NB4 (cell line): Measurements from ENCODE around the gene ERGIC3.

ENCODE experiments used
- CTCF ChIP-seq: IDR thresholded peaks from one replicate; pipeline ENCODE4 v1.5.1; 2012; ENCODE audit warnings: low read depth, low read length
- MAX ChIP-seq: IDR thresholded peaks from 2 replicates; pipeline ENCODE4 v1.6.1; 2011; ENCODE audit warnings: low read depth, low read length
- POLR2A ChIP-seq: IDR thresholded peaks from 2 replicates; pipeline ENCODE4 v1.6.1; 2011; ENCODE audit warnings: mild to moderate bottlenecking; ENCODE audit not compliant: insufficient read length; ENCODE audit errors: extremely low read depth

DNA sequence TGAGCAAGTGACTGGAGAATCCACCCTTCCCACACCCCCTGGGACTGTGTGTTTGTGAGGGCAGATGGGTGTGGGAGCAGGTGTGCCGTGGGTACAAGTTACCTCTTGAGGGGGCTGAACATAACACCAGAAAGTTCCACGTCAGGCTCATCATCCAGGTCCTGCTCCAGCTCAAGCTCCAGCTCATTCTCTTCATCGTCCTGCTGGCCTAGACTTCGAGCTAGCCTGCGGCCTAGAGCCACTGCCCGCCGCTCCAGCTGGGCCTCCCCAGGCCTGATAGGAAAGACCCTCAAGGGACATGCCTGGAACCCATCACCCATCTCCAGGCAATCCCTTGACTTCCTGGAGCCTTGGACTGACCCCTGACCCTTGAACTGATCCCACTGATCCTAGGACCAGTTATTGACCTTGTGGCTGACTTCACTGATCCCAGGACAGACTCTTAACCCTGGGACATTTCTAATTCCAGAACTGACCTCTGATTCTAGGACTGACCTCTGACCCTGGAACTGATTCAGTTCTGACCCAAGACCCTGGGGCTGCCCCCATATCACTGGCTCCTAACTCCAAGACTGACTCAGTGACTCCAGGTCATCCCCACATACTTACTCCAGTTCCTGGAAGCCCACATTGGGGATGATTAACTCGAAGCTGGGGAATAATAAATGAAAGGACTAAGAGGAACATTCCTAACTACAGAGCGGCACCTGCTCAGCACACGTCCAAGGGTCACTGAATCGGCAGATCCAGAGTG lies 62.0 kb downstream of the ERGIC3 start:
- no peak for TF ChIP-seq CTCF
- no peak for TF ChIP-seq POLR2A
- no peak for TF ChIP-seq MAX
